Psoas muscle (tissue), 8 donors: ENCODE data around the gene FBXO44. TPM values are rescaled to one million over a fixed set of nuclear protein-coding genes. Genes with fewer than 3 reads are reported as not detected.

Source experiments
- ATAC-seq, 4 donors: fragments of 200-7000 bp; cut with Tn5 transposase; one replicate each; pipeline ENCODE4 v1.9.1; 2020; ENCODE audit warnings: moderate library complexity in 3 of 4, mild to moderate bottlenecking in 2 of 4
- DNase-seq, 2 donors: peaks; one replicate each; pipeline ENCODE4 v3.0.0-alpha.2; 2020
- H3K27ac ChIP-seq: fragments of 200-600 bp; one replicate; pipeline ENCODE4 v1.8.0; 2022
- H3K27me3 ChIP-seq, 3 donors: fragments of 200-600 bp in 1 of 3; one replicate each; pipeline versions ENCODE4 v1.6.1 to v1.8.0; 2013 to 2022; ENCODE audit warnings: low read length in 2 of 3, mild to moderate bottlenecking in 2 of 3, moderate library complexity in 1 of 3; ENCODE audit not compliant: insufficient read depth in 3 of 3
- H3K36me3 ChIP-seq, 2 donors: fragments of 200-600 bp in 1 of 2; one replicate each; pipeline versions ENCODE4 v1.6.1 to v1.8.0; 2013 to 2022; ENCODE audit warnings: low read depth in 1 of 2, mild to moderate bottlenecking in 1 of 2, moderate library complexity in 1 of 2; ENCODE audit not compliant: insufficient read depth in 1 of 2
- H3K4me1 ChIP-seq: fragments of 200-600 bp; one replicate; pipeline ENCODE4 v1.8.0; 2022
- H3K4me3 ChIP-seq: fragments of 200-600 bp; one replicate; pipeline ENCODE4 v1.8.0; 2022; ENCODE audit warnings: mild to moderate bottlenecking
- H3K9me3 ChIP-seq: fragments of 200-600 bp; one replicate; pipeline ENCODE4 v1.8.0; 2022
- CTCF ChIP-seq: fragments of 200-600 bp; IDR thresholded peaks from one replicate; pipeline ENCODE4 v1.8.0; 2022; ENCODE audit warnings: antibody characterized with exemption
- whole genome bisulfite sequencing, 3 donors: extraction: QIAGEN DNeasy Blood & Tissue Kit; methylation state at CpG; one replicate each; pipeline versions ENCODE4 v1.1.6 to v1.1.7; 2013; 5-methylcytosine and 5-hydroxymethylcytosine counted together
- intact Hi-C, 2 donors: fragments of 100-400 bp; cut with DNase I; formaldehyde crosslinking; loops; one replicate each; pipeline versions ENCODE4 v1.11.0 to v1.14.2; 2022
- polyA plus RNA-seq, 3 donors: library from polyadenylated mRNA; stranded (reverse); fragments of 200-250 nt; gene quantifications; one replicate each; pipeline ENCODE4 v1.2.3, GENCODE V29; 2013
- total RNA-seq, 4 donors: library from RNA; stranded (reverse); fragmentation: NEBNext Ultra II Directional in 2 of 4; extraction: Animal tissue kit (Norgen Biotek cat#: 25700) in 2 of 4; gene quantifications; one replicate each; pipeline versions ENCODE4 v1.2.1 to v1.2.4, GENCODE V29; 2021 to 2023
- donor health status: healthy with polysubstance abuse.
- donor health status: DM: no; HTN: no; CAD: no; lungs with moderate emphysema.
- donor health status: Bipolar disorder and iron deficiency.
- donor health status: healthy.
- donor health status: DM: yes; HTN: yes; CAD: no.
- donor health status: DM: no; HTN: no; CAD: no.
- donor health status: DM: no; HTN: no; CAD: no.
- donor health status: DM: yes; HTN: yes; CAD: no.

The FBXO44 gene
- total and polyA plus RNA-seq, 7 donors: 2.9 to 8.4 (median 4.5) TPM

DNA sequence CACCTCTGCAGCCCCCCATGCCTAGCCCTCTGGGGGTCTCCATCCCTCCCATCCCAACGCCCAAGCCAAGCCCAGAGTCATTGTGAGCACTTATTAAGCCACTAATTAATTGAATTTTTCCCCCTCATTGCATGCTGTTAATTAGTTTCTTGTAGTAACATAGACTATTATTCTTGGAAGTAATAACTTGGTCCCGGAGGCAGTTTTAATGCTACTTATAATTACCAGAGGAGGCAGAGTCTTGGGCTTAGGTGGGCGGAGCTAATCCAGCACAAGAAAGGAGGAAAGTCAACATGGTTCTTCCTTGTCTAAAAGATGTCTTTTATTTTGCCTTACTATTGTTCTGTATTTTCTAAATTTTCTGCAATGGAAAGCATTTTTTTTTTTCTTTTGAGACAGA lies 28.1 kb upstream of the FBXO44 start:
- intact Hi-C loops: no loop called here
- whole genome bisulfite sequencing, 3 donors: 63 to 71% (median 66%) methylated on average over 3 of the region's 3 CpGs
- H3K27me3 ChIP-seq: peaks cover 0 to 35% (median 23%) of the 10 kb centered on the region in 3 donors

GRCh38 chr1:11628767-11629166 lies 25.9 kb upstream of the FBXO44 start:
- ATAC-seq (no peak), DNase-seq (no peak)
- WGBS, 3 donors: 89 to 94% (median 91%) methylated on average over 7 of the region's 7 CpGs
- H3K9me3 ChIP-seq: no peaks in the 10 kb centered on the region
- H3K27me3 ChIP-seq: peaks cover 0 to 34% (median 24%) of the 10 kb centered on the region in 3 donors
- intact Hi-C loops: no loop called here
- H3K4me3 ChIP-seq: no peak overlapping the region
- no peak for TF ChIP-seq CTCF
- H3K36me3 ChIP-seq: no peaks in the 10 kb centered on the region
- H3K4me1 ChIP-seq: no peaks in the 10 kb centered on the region
- H3K27ac ChIP-seq: no peak overlapping the region

More for the DNA sequence above, 28.1 kb upstream of the FBXO44 start:
- ATAC-seq (no peak), DNase-seq (no peak)
- no peaks in the 10 kb centered on the region for H3K36me3 ChIP-seq
- no peak for TF ChIP-seq CTCF
- no peak overlapping the region for H3K27ac ChIP-seq
- H3K4me3 ChIP-seq: no peak overlapping the region
- H3K9me3 ChIP-seq: no peaks in the 10 kb centered on the region
- no peaks in the 10 kb centered on the region for H3K4me1 ChIP-seq

DNA sequence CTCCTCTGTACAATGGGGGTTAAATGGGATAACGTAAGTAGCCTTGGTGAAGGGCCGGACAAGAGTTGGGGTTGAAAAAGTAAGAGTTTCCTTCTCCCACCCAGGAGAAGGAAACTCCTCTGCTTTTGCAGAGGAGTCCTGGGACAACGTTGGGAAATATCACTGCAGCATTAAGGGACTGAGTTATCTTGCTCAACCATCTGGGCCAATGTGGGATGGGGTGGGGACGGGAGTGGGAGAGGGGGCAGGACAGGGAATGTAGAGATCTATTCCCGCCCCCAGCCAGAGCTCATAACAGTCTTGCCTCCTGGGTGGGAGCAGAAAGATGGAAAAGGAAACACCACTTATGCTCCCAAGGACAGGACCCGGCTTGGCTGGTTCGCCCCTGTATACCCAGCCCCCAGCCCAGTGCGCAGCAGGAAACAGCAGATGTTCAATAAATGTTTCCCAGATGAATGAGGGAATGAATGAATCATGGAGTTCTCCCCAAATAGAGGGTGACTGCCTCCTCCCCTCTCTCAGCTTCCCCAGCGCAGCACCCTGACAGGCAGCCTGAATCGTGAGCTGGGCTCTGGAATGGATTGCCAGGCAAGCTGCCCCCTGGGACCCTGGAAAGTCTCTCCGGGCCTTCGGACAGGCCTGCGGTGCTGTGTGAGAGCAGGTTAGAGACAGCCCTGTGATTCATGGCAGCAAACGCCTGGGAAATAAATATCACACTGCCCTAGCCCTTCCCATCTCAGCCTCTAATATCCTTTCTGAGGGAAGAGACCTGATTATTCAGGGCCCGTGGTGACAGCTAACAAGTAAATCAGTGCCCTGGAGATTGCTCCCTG lies 25.3 kb upstream of the FBXO44 start:
- H3K36me3 ChIP-seq: no peaks in the 10 kb centered on the region
- H3K27me3 ChIP-seq: peaks cover 0 to 39% (median 24%) of the 10 kb centered on the region in 3 donors
- intact Hi-C loops: no loop called here
- H3K4me1 ChIP-seq: no peaks in the 10 kb centered on the region
- no peak for DNase-seq
- 33 to 41% (median 33%) methylated on average over 15 of the region's 15 CpGs for WGBS, 3 donors
- no peak overlapping the region for H3K27ac ChIP-seq
- no peak overlapping the region for H3K4me3 ChIP-seq
- H3K9me3 ChIP-seq: no peaks in the 10 kb centered on the region
- no peak for ATAC-seq
- no peak for TF ChIP-seq CTCF

- TF ChIP-seq CTCF: no peak
- Histone ChIP-seq H3K4me3 (no peak overlapping the region), H3K27ac (no peak overlapping the region), H3K9me3 (no peaks in the 10 kb centered on the region), H3K27me3 (peaks cover 0 to 19% (median 4%) of the 10 kb centered on the region in 3 donors), H3K4me1 (no peaks in the 10 kb centered on the region), H3K36me3 (no peaks in the 10 kb centered on the region)
- ATAC-seq (no peak), DNase-seq (no peak)
- intact Hi-C loops: no loop called here
- 61 to 66% (median 65%) methylated on average over 11 of the region's 11 CpGs for WGBS, 3 donors
These were observed 20.1 kb upstream of the FBXO44 start for GRCh38 chr1:11634365-11635192.
